VCaP (cell line): ENCODE measurements around the gene ACACB.

Source experiments
- H3K27ac ChIP-seq: fragments of 450-650 bp; 2 replicates; pipeline ENCODE4 v1.5.1; 2017
- CTCF ChIP-seq: fragments of 450-650 bp; conservative IDR thresholded peaks from 2 replicates; pipeline ENCODE4 v1.5.1; 2017; ENCODE audit warnings: mild to moderate bottlenecking, moderate library complexity

The ACACB gene

GRCh38 chr12:109157986-109158385 lies 41.6 kb downstream of the ACACB start:
- H3K27ac ChIP-seq = no peak overlapping the region
- no peak for TF ChIP-seq CTCF

- no peak for TF ChIP-seq CTCF
Measured at GRCh38 chr12:109160433-109160832, 44.0 kb downstream of the ACACB start.

GRCh38 chr12:109160873-109161272 lies 44.5 kb downstream of the ACACB start:
- TF ChIP-seq CTCF = no peak

More at GRCh38 chr12:109160433-109160832, 44.0 kb downstream of the ACACB start:
- no peak overlapping the region for H3K27ac ChIP-seq

GRCh38 chr12:109162551-109162950 lies 46.2 kb downstream of the ACACB start:
- H3K27ac ChIP-seq = no peak overlapping the region
- no peak for TF ChIP-seq CTCF

More at GRCh38 chr12:109160873-109161272, 44.5 kb downstream of the ACACB start:
- no peak overlapping the region for H3K27ac ChIP-seq

- no peak for TF ChIP-seq CTCF
- H3K27ac ChIP-seq = no peak overlapping the region
Measured at GRCh38 chr12:109163167-109163566, 46.8 kb downstream of the ACACB start.

- no peak overlapping the region for H3K27ac ChIP-seq
- no peak for TF ChIP-seq CTCF
Measured at GRCh38 chr12:109165599-109165998, 49.2 kb downstream of the ACACB start.

GRCh38 chr12:109166371-109166770 lies 50.0 kb downstream of the ACACB start:
- no peak for TF ChIP-seq CTCF
- H3K27ac ChIP-seq = no peak overlapping the region

- TF ChIP-seq CTCF = no peak
Measured at GRCh38 chr12:109167781-109168180, 51.4 kb downstream of the ACACB start.

More at GRCh38 chr12:109167781-109168180, 51.4 kb downstream of the ACACB start:
- no peak overlapping the region for H3K27ac ChIP-seq
